Subcutaneous abdominal adipose tissue (tissue), 5 donors: ENCODE data around the gene SORL1.
A peak's percentile ranks its signal among the peaks of the same experiment; 100 is the strongest.
"Not testable (repeated sequence)": the region's sequence is repeated elsewhere in the genome, so short reads cannot be mapped to it uniquely, and the experiment has no call there.

Experiments used
- H3K27ac ChIP-seq: one replicate; pipeline ENCODE4 v1.7.0; 2013; ENCODE audit warnings: low read depth, mild to moderate bottlenecking, inconsistent platforms, low read length, moderate library complexity
- H3K27me3 ChIP-seq, 5 donors: one replicate each; pipeline ENCODE4 v1.7.0; 2013; ENCODE audit warnings: low read length in 5 of 5, inconsistent platforms in 1 of 5; ENCODE audit not compliant: control insufficient read depth in 5 of 5, insufficient read depth in 4 of 5
- H3K36me3 ChIP-seq, 5 donors: one replicate each; pipeline ENCODE4 v1.7.0; 2013; ENCODE audit warnings: low read length in 5 of 5; ENCODE audit not compliant: control insufficient read depth in 5 of 5, insufficient read depth in 5 of 5
- H3K4me1 ChIP-seq, 5 donors: one replicate each; pipeline ENCODE4 v1.7.0; 2013; ENCODE audit warnings: low read length in 5 of 5, mild to moderate bottlenecking in 3 of 5, moderate library complexity in 1 of 5; ENCODE audit not compliant: control insufficient read depth in 5 of 5, insufficient read depth in 5 of 5
- H3K4me3 ChIP-seq, 5 donors: one replicate each; pipeline ENCODE4 v1.7.0; 2013; ENCODE audit warnings: low read length in 5 of 5, low read depth in 1 of 5
- H3K9ac ChIP-seq, 5 donors: one replicate each; pipeline ENCODE4 v1.7.0; 2013; ENCODE audit warnings: low read length in 5 of 5, mild to moderate bottlenecking in 4 of 5, moderate library complexity in 3 of 5
- H3K9me3 ChIP-seq, 5 donors: one replicate each; pipeline ENCODE4 v1.7.0; 2013; ENCODE audit warnings: low read length in 5 of 5; ENCODE audit not compliant: control insufficient read depth in 5 of 5
- donor health status: healthy.
- donor health status: healthy.
- donor health status: healthy.
- donor health status: healthy.
- donor health status: healthy.

SORL1 gene

DNA sequence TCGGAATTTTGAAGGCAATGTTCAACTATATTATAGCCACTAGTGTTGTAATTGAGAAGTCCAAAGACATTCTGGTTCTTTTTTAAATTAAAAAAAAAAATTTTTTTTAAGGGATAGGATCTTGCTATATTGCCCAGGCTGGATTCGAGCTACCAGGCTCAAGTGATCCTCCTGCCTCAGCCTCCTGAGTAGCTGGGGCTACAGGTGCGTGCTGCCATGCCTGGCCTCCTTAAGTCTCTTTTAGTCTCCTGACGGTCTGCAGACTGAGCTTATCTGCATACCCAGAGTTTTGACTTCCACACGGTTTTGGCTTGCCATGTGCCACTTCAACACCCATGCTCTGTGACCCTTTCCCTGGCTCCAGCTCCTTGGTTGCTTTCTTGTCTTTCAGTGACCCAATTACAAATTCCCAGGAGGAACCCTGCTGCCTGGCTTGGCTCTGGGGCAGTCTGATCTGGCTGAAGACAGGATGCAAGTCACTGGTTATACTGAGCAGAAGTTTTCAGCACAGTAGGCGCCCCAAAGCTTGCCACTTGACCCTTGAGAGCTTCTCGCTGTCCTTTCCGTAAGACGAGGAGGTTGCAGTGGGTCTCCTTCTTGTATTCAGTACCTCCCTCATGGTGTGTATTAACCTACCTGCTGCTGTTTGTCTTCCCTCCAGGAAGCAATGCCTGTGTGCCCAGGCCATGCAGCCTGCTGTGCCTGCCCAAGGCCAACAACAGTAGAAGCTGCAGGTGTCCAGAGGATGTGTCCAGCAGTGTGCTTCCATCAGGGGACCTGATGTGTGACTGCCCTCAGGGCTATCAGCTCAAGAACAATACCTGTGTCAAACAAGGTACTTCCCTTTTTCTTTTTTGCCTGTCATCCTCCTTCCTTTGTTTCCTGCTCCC lies 114.4 kb downstream of the SORL1 start:
- Histone ChIP-seq H3K27me3 (no peaks in the 10 kb centered on the region), H3K36me3 (no peaks in the 10 kb centered on the region), H3K27ac (peak overlapping the region; percentile 1)

DNA sequence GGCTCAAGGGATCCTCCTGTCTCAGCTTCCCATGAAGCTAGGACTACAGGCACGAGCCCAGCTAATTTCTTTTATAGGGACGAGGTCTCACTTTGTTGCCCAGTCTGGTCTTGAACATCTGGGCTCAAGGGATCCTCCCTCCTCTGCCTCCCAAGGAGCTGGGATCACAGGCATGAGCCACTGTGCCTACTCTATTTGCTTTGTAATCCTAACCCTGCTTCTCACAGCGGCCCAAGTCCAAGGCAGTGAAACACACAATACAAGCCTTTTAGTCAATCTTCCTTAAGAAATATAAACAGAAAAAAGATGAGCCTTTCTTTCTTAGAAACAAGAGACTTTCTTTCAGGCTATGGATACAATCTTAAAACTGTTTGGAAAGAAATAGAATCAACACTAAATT lies 115.9 kb downstream of the SORL1 start:
- Histone ChIP-seq H3K9me3 (no peaks in the 10 kb centered on the region), H3K4me3 (no peak overlapping the region), H3K36me3 (no peaks in the 10 kb centered on the region), H3K27ac (no peak overlapping the region), H3K9ac (no peak overlapping the region), H3K4me1 (peaks cover 2 to 37% (median 30%) of the 10 kb centered on the region in 5 donors), H3K27me3 (no peaks in the 10 kb centered on the region)

More for the DNA sequence above, 114.4 kb downstream of the SORL1 start:
- no peaks in the 10 kb centered on the region for H3K9me3 ChIP-seq
- no peak overlapping the region for H3K9ac ChIP-seq
- peaks cover 2 to 22% (median 17%) of the 10 kb centered on the region in 5 donors for H3K4me1 ChIP-seq
- peak overlapping the region in 2 of 5 donors; percentile 24 to 36 for H3K4me3 ChIP-seq

DNA sequence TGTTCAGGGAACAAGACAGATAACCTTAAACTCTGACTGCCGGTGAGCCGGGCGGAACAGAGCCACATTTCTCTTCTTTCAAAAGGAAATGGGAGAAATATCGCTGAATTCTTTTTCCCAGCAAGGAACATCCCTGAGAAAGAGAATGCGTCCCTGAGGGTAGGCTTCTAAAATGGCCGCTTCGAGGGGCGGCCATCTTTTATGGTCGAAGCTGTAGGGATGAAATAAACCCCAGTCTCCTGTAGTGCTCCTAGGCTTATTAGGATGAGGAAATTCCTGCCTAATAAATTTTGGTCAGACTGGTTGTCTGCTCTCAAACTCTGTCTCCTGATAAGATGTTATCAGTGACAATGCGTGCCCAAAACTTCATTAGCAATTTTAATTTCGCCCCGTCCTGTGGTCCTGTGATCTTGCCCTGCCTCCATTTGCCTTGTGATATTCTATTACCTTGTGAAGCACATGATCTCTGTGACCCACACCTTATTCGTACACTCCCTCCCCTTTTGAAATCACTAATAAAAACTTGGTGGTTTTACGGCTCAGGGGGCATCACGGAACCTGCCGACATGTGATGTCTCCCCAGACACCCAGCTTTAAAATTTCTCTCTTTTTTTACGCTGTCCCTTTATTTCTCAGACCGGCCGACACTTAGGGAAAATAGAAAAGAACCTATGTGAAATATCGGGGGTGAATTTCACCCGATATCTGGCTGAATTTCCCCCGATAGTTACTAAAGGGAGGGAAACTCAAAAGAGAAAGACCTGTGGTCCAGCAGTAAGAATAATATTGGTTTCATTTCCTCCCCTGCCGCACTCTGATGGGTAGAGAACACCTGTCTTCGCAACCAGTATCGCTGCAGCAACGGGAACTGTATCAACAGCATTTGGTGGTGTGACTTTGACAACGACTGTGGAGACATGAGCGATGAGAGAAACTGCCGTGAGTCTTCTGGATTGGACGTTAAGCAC lies 117.5 kb downstream of the SORL1 start:
- not testable (repeated sequence) for H3K27me3 ChIP-seq, H3K27ac ChIP-seq, H3K9me3 ChIP-seq, H3K9ac ChIP-seq, H3K36me3 ChIP-seq, H3K4me3 ChIP-seq
- H3K4me1 ChIP-seq, result peaks cover 2 to 37% (median 30%) of the 10 kb centered on the region in 5 donors

DNA sequence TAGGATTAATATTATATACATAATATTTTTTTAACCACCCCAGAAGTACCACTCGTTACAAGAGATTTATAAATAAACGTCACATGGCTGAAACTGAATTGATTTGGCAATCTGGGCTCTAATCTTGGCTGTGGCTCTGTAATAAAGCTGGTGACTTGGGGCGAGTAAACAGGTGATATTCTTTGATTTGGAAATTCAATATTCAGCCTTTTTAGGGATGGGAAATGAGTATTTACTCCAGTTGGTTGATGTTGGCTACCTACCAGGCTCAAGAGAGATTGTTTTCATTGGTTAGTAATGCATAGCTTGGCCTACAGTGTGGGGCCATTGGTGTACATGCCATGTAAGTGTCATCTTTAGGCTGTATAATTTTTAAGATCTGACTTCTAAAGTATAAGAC lies 118.3 kb downstream of the SORL1 start:
- Histone ChIP-seq H3K36me3 (no peaks in the 10 kb centered on the region), H3K4me1 (peaks cover 2 to 43% (median 33%) of the 10 kb centered on the region in 5 donors), H3K27me3 (no peaks in the 10 kb centered on the region), H3K9me3 (no peaks in the 10 kb centered on the region), H3K27ac (no peak overlapping the region), H3K9ac (no peak overlapping the region), H3K4me3 (no peak overlapping the region)

DNA sequence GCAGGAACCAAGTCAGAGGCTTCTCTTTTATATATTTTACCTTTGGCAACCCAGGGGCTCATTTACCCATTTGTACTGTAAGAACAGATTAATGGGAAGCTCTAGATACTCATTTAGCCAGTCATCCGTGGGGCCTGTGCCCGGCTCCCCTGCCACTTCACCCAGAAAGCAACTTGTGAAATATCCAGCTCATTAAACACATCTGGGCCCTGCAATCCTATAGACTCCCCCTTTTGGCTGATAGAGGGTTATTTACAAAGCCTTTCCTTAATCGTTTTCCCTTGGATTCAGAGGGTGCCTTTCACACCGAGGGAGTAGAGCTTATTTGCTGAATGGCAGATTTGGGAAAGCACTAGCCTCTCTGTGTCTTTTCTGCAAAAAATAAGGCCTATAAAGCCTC lies 119.4 kb downstream of the SORL1 start:
- Histone ChIP-seq H3K9me3 (no peaks in the 10 kb centered on the region), H3K4me1 (peaks cover 2 to 47% (median 36%) of the 10 kb centered on the region in 5 donors), H3K36me3 (no peaks in the 10 kb centered on the region), H3K9ac (no peak overlapping the region), H3K27me3 (no peaks in the 10 kb centered on the region), H3K27ac (no peak overlapping the region), H3K4me3 (no peak overlapping the region)

DNA sequence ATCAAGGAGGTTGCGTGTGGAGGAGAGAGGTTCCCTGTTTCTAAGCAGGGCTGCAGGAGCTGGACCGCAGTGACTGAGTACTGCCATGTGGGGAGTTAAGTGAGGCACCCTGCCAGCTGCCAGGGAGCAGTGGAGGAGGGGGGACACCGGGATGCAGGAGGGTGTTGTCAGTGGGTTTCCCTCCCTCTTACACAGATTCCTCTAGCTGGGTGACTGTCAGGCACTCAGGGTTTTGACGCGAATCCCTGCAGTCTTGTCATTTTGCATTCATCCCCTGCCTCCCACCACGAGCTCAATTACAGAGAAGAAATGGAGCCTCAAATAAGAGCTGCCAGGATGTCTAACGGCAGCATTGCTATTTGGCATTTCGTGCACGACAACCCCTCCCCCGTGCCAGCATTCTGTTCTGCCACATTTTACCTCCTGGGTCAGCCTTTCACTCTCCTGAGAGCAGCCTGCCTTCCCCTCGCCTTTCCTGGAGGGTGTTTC lies 120.5 kb downstream of the SORL1 start:
- H3K4me1 ChIP-seq, result peaks cover 0 to 40% (median 27%) of the 10 kb centered on the region in 5 donors
- no peak overlapping the region for H3K9ac ChIP-seq
- H3K36me3 ChIP-seq, result no peaks in the 10 kb centered on the region
- H3K9me3 ChIP-seq, result no peaks in the 10 kb centered on the region
- H3K27me3 ChIP-seq, result no peaks in the 10 kb centered on the region
- no peak overlapping the region for H3K4me3 ChIP-seq
- H3K27ac ChIP-seq, result no peak overlapping the region

DNA sequence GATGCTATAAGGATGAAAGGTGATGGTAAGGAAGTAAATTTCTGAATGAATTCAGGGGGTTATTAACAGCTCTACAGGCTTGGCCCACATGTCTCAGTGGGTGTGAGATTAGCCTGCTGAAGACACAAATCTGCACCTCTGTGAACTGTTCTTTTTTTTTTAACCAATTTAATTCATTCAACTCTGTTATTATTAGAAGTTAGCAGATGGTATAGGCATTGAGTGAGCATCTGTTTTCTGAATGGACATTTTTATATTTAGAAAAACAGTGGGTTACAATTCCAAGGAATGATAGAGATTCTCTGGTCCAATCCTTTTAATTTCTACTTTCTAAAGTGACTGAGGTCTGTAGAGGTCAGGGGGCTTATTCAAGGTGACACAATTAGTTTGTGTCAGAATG lies 122.7 kb downstream of the SORL1 start:
- Histone ChIP-seq H3K9ac (no peak overlapping the region), H3K27ac (no peak overlapping the region)

DNA sequence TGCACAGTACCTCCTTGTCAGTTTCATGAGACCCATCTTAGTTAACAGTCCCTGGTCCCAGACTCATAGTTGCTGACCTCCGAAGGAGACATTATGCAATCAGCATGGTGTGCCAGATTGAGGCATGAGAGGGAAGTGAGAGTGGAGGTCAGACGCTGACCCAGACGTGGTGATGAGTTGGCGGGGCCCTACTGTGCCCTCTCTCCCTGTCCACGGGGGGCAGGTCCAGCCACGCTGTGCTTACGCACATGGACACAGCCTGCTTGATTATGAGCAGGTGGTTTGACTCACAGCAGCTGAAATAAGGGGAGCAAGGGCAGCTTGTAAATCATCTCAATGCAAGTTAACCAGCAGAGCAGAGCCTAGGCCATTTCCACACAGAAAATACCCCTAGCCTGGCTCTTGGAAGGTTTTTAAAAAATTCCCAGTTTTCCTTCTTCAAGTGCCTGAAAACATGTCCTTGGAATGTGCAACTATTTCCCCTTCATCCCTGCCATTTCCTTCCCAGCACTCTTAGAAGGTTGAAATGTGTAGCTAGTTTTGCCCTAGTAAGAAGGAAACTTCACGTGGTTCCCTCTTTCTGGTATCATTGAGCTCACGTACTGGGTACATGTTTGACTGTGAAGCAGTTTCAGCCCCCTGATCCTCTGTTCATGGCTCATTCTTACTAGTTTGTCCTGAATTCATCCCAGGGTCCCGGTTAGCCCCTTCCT lies 123.3 kb downstream of the SORL1 start:
- H3K4me1 ChIP-seq, result peaks cover 0 to 55% (median 42%) of the 10 kb centered on the region in 5 donors
- no peak overlapping the region for H3K9ac ChIP-seq
- no peaks in the 10 kb centered on the region for H3K9me3 ChIP-seq
- peak overlapping the region; percentile 79 for H3K27ac ChIP-seq
- H3K36me3 ChIP-seq, result peaks cover 0 to 3% (median 0%) of the 10 kb centered on the region in 5 donors
- no peaks in the 10 kb centered on the region for H3K27me3 ChIP-seq
- H3K4me3 ChIP-seq, result no peak overlapping the region

More for the DNA sequence above, 122.7 kb downstream of the SORL1 start:
- H3K27me3 ChIP-seq, result no peaks in the 10 kb centered on the region
- H3K4me1 ChIP-seq, result peaks cover 0 to 55% (median 42%) of the 10 kb centered on the region in 5 donors
- H3K9me3 ChIP-seq, result no peaks in the 10 kb centered on the region
- H3K4me3 ChIP-seq, result no peak overlapping the region
- no peaks in the 10 kb centered on the region for H3K36me3 ChIP-seq

DNA sequence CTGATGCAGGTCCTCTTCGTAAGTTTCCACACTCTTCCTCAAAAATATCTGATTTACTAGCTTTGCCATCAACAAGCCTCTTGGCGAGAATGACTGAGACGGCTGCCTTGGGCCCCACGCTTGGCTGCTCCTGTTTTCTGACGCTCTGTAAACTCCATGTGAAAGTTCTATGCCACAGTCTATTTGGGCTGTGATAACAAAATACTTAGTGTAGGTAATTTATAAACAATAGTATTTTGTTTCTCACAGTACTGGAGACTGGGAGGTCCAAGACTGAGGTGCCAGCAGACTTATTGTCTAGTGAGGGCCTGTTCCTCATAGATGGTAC lies 123.8 kb downstream of the SORL1 start:
- peaks cover 0 to 3% (median 0%) of the 10 kb centered on the region in 5 donors for H3K36me3 ChIP-seq
- no peak overlapping the region for H3K9ac ChIP-seq
- H3K27me3 ChIP-seq, result no peaks in the 10 kb centered on the region
- H3K4me1 ChIP-seq, result peaks cover 0 to 53% (median 42%) of the 10 kb centered on the region in 5 donors
- peak overlapping the region; percentile 79 for H3K27ac ChIP-seq
- no peak overlapping the region for H3K4me3 ChIP-seq
- no peaks in the 10 kb centered on the region for H3K9me3 ChIP-seq
